Small intestine (tissue), 16 donors: ENCODE measurements around the gene DRAP1. TPM values are rescaled to one million over a fixed set of nuclear protein-coding genes. Genes with fewer than 3 reads are reported as not detected.

Experiments used
- DNase-seq, 2 donors: peaks; one replicate each; pipeline versions ENCODE4 v3.0.0 to v3.0.0-alpha.2; 2013
- FAIRE-seq: peaks from 2 replicates; lab custom pipeline; 2012; peaks lifted over from hg19 to GRCh38; lab: Jason Lieb, UNC
- H3K27ac ChIP-seq, 3 donors: one replicate each; pipeline ENCODE4 v1.5.1; 2013; ENCODE audit warnings: low read length in 2 of 3, mild to moderate bottlenecking in 2 of 3, control low read depth in 1 of 3, inconsistent platforms in 1 of 3, low read depth in 1 of 3, moderate library complexity in 1 of 3
- H3K27me3 ChIP-seq, 3 donors: one replicate each; pipeline ENCODE4 v1.6.1; 2013; ENCODE audit warnings: low read length in 3 of 3, inconsistent platforms in 1 of 3; ENCODE audit not compliant: control insufficient read depth in 3 of 3, insufficient read depth in 3 of 3
- H3K36me3 ChIP-seq, 3 donors: one replicate each; pipeline ENCODE4 v1.6.1; 2013; ENCODE audit warnings: low read length in 3 of 3, inconsistent platforms in 1 of 3, low read depth in 1 of 3, mild to moderate bottlenecking in 1 of 3, moderate library complexity in 1 of 3; ENCODE audit not compliant: control insufficient read depth in 3 of 3, insufficient read depth in 2 of 3
- H3K4me1 ChIP-seq, 3 donors: one replicate each; pipeline ENCODE4 v1.6.1; 2013; ENCODE audit warnings: low read length in 2 of 3, inconsistent platforms in 1 of 3, low read depth in 1 of 3, mild to moderate bottlenecking in 1 of 3, moderate library complexity in 1 of 3; ENCODE audit not compliant: control insufficient read depth in 3 of 3, insufficient read depth in 2 of 3
- H3K4me3 ChIP-seq, 3 donors: one replicate each; pipeline ENCODE4 v1.5.1; 2013; ENCODE audit warnings: low read length in 3 of 3, control low read depth in 1 of 3, inconsistent platforms in 1 of 3, low read depth in 1 of 3, mild to moderate bottlenecking in 1 of 3, moderate library complexity in 1 of 3
- H3K9me3 ChIP-seq, 2 donors: one replicate each; pipeline ENCODE4 v1.6.1; 2013; ENCODE audit warnings: low read depth in 1 of 2, low read length in 1 of 2; ENCODE audit not compliant: control insufficient read depth in 2 of 2, insufficient read depth in 1 of 2
- WGBS, 3 donors: extraction: QIAGEN DNeasy Blood & Tissue Kit; methylation state at CpG; one replicate each; pipeline ENCODE4 v1.1.7; 2013; 5-methylcytosine and 5-hydroxymethylcytosine counted together
- long read RNA-seq, 10 donors: transcript quantifications; one replicate each; lab custom pipeline, GENCODE V29; 2026
- polyA plus RNA-seq, 4 donors: library from polyadenylated mRNA; stranded (reverse) in 3 of 4; unstranded in 1 of 4; fragments of 200-250 nt in 3 of 4; fragments of 120-200 nt in 1 of 4; gene quantifications; one replicate each; pipeline versions ENCODE4 v1.2.1 to v1.2.3, GENCODE V29; 2013
- donor health status: healthy with polysubstance abuse.
- donor health status: control.
- donor health status: control.
- donor health status: Bipolar disorder and iron deficiency.
- donor health status: healthy.

Gene DRAP1
- polyA plus RNA-seq = 10 to 100 TPM; 53.2 to 87.3 (median 70.7) TPM
- long read RNA-seq, donor 1, transcript DRAP1-206 (3 exons, 837 nt) = minor isoform, 5 of 97 reads
- long read RNA-seq, donor 1, transcript DRAP1-209 (4 exons, 453 nt) = minor isoform, 10 of 97 reads
- long read RNA-seq, donor 1, transcript DRAP1-203 (1 exons, 474 nt) = minor isoform, 6 of 97 reads
- long read RNA-seq, donor 1, transcript DRAP1-201 (7 exons, 989 nt) = major isoform, 68 of 97 reads
- long read RNA-seq, donor 1, partial matches to known transcripts = 5 of 97 reads
- long read RNA-seq, donor 1, other reads (novel, unspliced or antisense) = 0 of 97 reads
- long read RNA-seq, donor 2, transcript DRAP1-201 (7 exons, 989 nt) = major isoform, 20 of 26 reads
- long read RNA-seq, donor 2, transcript DRAP1-209 (4 exons, 453 nt) = minor isoform, 5 of 26 reads
- long read RNA-seq, donor 2, partial matches to known transcripts = 0 of 26 reads
- long read RNA-seq, donor 2, other reads (novel, unspliced or antisense) = 0 of 26 reads
- long read RNA-seq, donor 3, transcript DRAP1-209 (4 exons, 453 nt) = minor isoform, 14 of 61 reads
- long read RNA-seq, donor 3, transcript DRAP1-201 (7 exons, 989 nt) = major isoform, 38 of 61 reads
- long read RNA-seq, donor 3, partial matches to known transcripts = 0 of 61 reads
- long read RNA-seq, donor 3, other reads (novel, unspliced or antisense) = 0 of 61 reads
- long read RNA-seq, donor 4, partial matches to known transcripts = 0 of 3 reads
- long read RNA-seq, donor 4, other reads (novel, unspliced or antisense) = 0 of 3 reads
- long read RNA-seq, donor 5, transcript DRAP1-203 (1 exons, 474 nt) = minor isoform, 5 of 29 reads
- long read RNA-seq, donor 5, transcript DRAP1-201 (7 exons, 989 nt) = major isoform, 12 of 29 reads
- long read RNA-seq, donor 5, partial matches to known transcripts = 5 of 29 reads
- long read RNA-seq, donor 5, other reads (novel, unspliced or antisense) = 0 of 29 reads
- long read RNA-seq, donor 6, transcript DRAP1-201 (7 exons, 989 nt) = major isoform, 19 of 31 reads
- long read RNA-seq, donor 6, partial matches to known transcripts = 0 of 31 reads
- long read RNA-seq, donor 6, other reads (novel, unspliced or antisense) = 0 of 31 reads
- long read RNA-seq, donor 7 = 0 reads
- long read RNA-seq, donor 8, partial matches to known transcripts = 0 of 2 reads
- long read RNA-seq, donor 8, other reads (novel, unspliced or antisense) = 0 of 2 reads
- long read RNA-seq, donor 9, transcript DRAP1-201 (7 exons, 989 nt) = major isoform, 6 of 10 reads
- long read RNA-seq, donor 9, partial matches to known transcripts = 0 of 10 reads
- long read RNA-seq, donor 9, other reads (novel, unspliced or antisense) = 0 of 10 reads
- long read RNA-seq, donor 10, transcript DRAP1-209 (4 exons, 453 nt) = minor isoform, 13 of 86 reads
- long read RNA-seq, donor 10, transcript DRAP1-201 (7 exons, 989 nt) = major isoform, 45 of 86 reads
- long read RNA-seq, donor 10, transcript DRAP1-206 (3 exons, 837 nt) = minor isoform, 8 of 86 reads
- long read RNA-seq, donor 10, partial matches to known transcripts = 16 of 86 reads
- long read RNA-seq, donor 10, other reads (novel, unspliced or antisense) = 0 of 86 reads

- Histone ChIP-seq H3K27ac (peak within 1 kb of the TSS; percentile 53 to 89 (median 82)), H3K4me1 (peaks cover 3 to 22% (median 21%) of the 10 kb centered on the region in 3 donors), H3K36me3 (peaks cover 0 to 44% (median 3%) of the 10 kb centered on the region in 3 donors), H3K4me3 (peak within 1 kb of the TSS; percentile 78 to 97 (median 90)), H3K27me3 (no peaks in the 10 kb centered on the region), H3K9me3 (no peaks in the 10 kb centered on the region)
- DNase-seq (peak; percentile 98 to 99), FAIRE-seq (no peak)
- WGBS, 3 donors = 0 to 3% (median 1%) methylated on average over 21 to 59 of the region's 59 CpGs
Measured at GRCh38 chr11:65919141-65919572, at the start of gene DRAP1. DRAP1 (plus strand) TSS chr11:65919426; CDS start chr11:65919502, 76 bp downstream.

- Histone ChIP-seq H3K27ac (no peak overlapping the region), H3K27me3 (peaks cover 0 to 12% (median 0%) of the 10 kb centered on the region in 3 donors), H3K4me1 (peaks cover 0 to 15% (median 0%) of the 10 kb centered on the region in 3 donors), H3K9me3 (no peaks in the 10 kb centered on the region), H3K36me3 (peaks cover 4 to 56% (median 12%) of the 10 kb centered on the region in 3 donors), H3K4me3 (no peak overlapping the region)
- DNase-seq (no peak), FAIRE-seq (no peak)
- WGBS, 3 donors = 61 to 80% (median 64%) methylated on average over 24 of the region's 24 CpGs
Measured at GRCh38 chr11:65869643-65870306, 49.5 kb upstream of the DRAP1 start.

GRCh38 chr11:65870307-65870658 lies 48.9 kb upstream of the DRAP1 start:
- Histone ChIP-seq H3K36me3 (peaks cover 4 to 51% (median 8%) of the 10 kb centered on the region in 3 donors), H3K9me3 (no peaks in the 10 kb centered on the region), H3K4me1 (peaks cover 0 to 15% (median 0%) of the 10 kb centered on the region in 3 donors), H3K4me3 (no peak overlapping the region), H3K27me3 (peaks cover 0 to 12% (median 0%) of the 10 kb centered on the region in 3 donors), H3K27ac (no peak overlapping the region)
- DNase-seq = no peak
- no peak for FAIRE-seq
- WGBS, 3 donors = 36 to 66% (median 47%) methylated on average over 11 of the region's 11 CpGs

GRCh38 chr11:65870706-65871681 lies 48.2 kb upstream of the DRAP1 start:
- Histone ChIP-seq H3K9me3 (no peaks in the 10 kb centered on the region), H3K27ac (peak overlapping the region in 1 of 3 donors; percentile 77), H3K4me3 (no peak overlapping the region), H3K4me1 (peaks cover 0 to 15% (median 0%) of the 10 kb centered on the region in 3 donors), H3K27me3 (peaks cover 0 to 12% (median 0%) of the 10 kb centered on the region in 3 donors), H3K36me3 (peaks cover 3 to 44% (median 4%) of the 10 kb centered on the region in 3 donors)
- 66 to 68% (median 66%) methylated on average over 24 of the region's 24 CpGs for WGBS, 3 donors
- DNase-seq (no peak), FAIRE-seq (no peak)

- Histone ChIP-seq H3K36me3 (peaks cover 0 to 35% (median 3%) of the 10 kb centered on the region in 3 donors), H3K27me3 (peaks cover 0 to 12% (median 0%) of the 10 kb centered on the region in 3 donors), H3K4me3 (peak overlapping the region; percentile 35 to 48 (median 43)), H3K4me1 (peaks cover 0 to 15% (median 0%) of the 10 kb centered on the region in 3 donors), H3K9me3 (no peaks in the 10 kb centered on the region), H3K27ac (peak overlapping the region in 2 of 3 donors; percentile 66 to 77)
- FAIRE-seq = no peak
- no peak for DNase-seq
- WGBS, 3 donors = 46 to 65% (median 57%) methylated on average over 24 to 26 of the region's 26 CpGs
Measured at GRCh38 chr11:65871811-65872548, 47.2 kb upstream of the DRAP1 start.

- H3K9me3 ChIP-seq = no peaks in the 10 kb centered on the region
- DNase-seq (peak in 1 of 2 donors; percentile 56), FAIRE-seq (no peak)
- peaks cover 0 to 12% (median 0%) of the 10 kb centered on the region in 3 donors for H3K27me3 ChIP-seq
- H3K4me1 ChIP-seq = peaks cover 0 to 15% (median 0%) of the 10 kb centered on the region in 3 donors
- H3K4me3 ChIP-seq = peak within 1 kb of the TSS; percentile 35 to 74 (median 48)
- H3K36me3 ChIP-seq = peaks cover 0 to 27% (median 0%) of the 10 kb centered on the region in 3 donors
- WGBS, 3 donors = 2 to 4% (median 4%) methylated on average over 20 to 69 of the region's 69 CpGs
- peak within 1 kb of the TSS in 2 of 3 donors; percentile 77 to 78 for H3K27ac ChIP-seq
Measured at GRCh38 chr11:65872586-65873317, 46.5 kb upstream of the DRAP1 start, which contains the start of gene EFEMP2. EFEMP2 (minus strand) TSS chr11:65872800; CDS start chr11:65872354, 446 bp downstream.
